Fibroblast of skin of right biceps (primary cell): Measurements from ENCODE around the gene ERCC3.
"Not testable (repeated sequence)": the region's sequence is repeated elsewhere in the genome, so short reads cannot be mapped to it uniquely, and the experiment has no call there.

Experiments
- DNase-seq: peaks from one replicate; pipeline ENCODE4 v3.0.0-alpha.2; 2013

The ERCC3 gene

GRCh38 chr2:127278959-127279358 lies 15.0 kb downstream of the ERCC3 start:
- no peak for DNase-seq

- no peak for DNase-seq
Measured at GRCh38 chr2:127277028-127277427, 16.9 kb downstream of the ERCC3 start.

- DNase-seq = no peak
Measured at GRCh38 chr2:127275789-127276188, 18.2 kb downstream of the ERCC3 start.

GRCh38 chr2:127275356-127275755 lies 18.6 kb downstream of the ERCC3 start:
- no peak for DNase-seq

GRCh38 chr2:127270663-127271062 lies 23.3 kb downstream of the ERCC3 start:
- DNase-seq = no peak

GRCh38 chr2:127261804-127262406 lies 32.0 kb downstream of the ERCC3 start:
- peak; percentile 39 for DNase-seq

- DNase-seq = no peak
Measured at GRCh38 chr2:127259355-127259754, 34.6 kb downstream of the ERCC3 start.

- DNase-seq = no peak
Measured at GRCh38 chr2:127256866-127257265, 37.1 kb downstream of the ERCC3 start.

- DNase-seq = no peak
Measured at GRCh38 chr2:127256381-127256780, 37.6 kb downstream of the ERCC3 start.

- no peak for DNase-seq
Measured at GRCh38 chr2:127255721-127256120, 38.2 kb downstream of the ERCC3 start.

- no peak for DNase-seq
Measured at GRCh38 chr2:127255146-127255545, 38.8 kb downstream of the ERCC3 start.

GRCh38 chr2:127254386-127254981 lies 39.5 kb downstream of the ERCC3 start:
- DNase-seq = peak; percentile 71

- DNase-seq = not testable (repeated sequence)
Measured at GRCh38 chr2:127241184-127241583, 52.8 kb downstream of the ERCC3 start.

GRCh38 chr2:127239395-127239794 lies 54.5 kb downstream of the ERCC3 start:
- no peak for DNase-seq

- DNase-seq = not testable (repeated sequence)
Measured at GRCh38 chr2:127237768-127238167, 56.2 kb downstream of the ERCC3 start.

- DNase-seq = no peak
Measured at GRCh38 chr2:127235082-127235702, 58.8 kb downstream of the ERCC3 start.

- DNase-seq = no peak
Measured at GRCh38 chr2:127233710-127234109, 60.2 kb downstream of the ERCC3 start.

- DNase-seq = no peak
Measured at GRCh38 chr2:127231130-127231865, 62.6 kb downstream of the ERCC3 start.

GRCh38 chr2:127229555-127229954 lies 64.4 kb downstream of the ERCC3 start:
- DNase-seq = no peak

GRCh38 chr2:127228102-127228501 lies 65.8 kb downstream of the ERCC3 start:
- DNase-seq = peak; percentile 58

GRCh38 chr2:127227264-127227660 lies 66.7 kb downstream of the ERCC3 start:
- not testable (repeated sequence) for DNase-seq

- peak; percentile 92 for DNase-seq
Measured at GRCh38 chr2:127226520-127227263, 67.3 kb downstream of the ERCC3 start.

- DNase-seq = no peak
Measured at GRCh38 chr2:127226132-127226519, 67.8 kb downstream of the ERCC3 start.
